PFSK-1 (cell line): ENCODE data around the gene DDTL. TPM values are rescaled to one million over a fixed set of nuclear protein-coding genes. Genes with fewer than 3 reads are reported as not detected.
"Not testable (repeated sequence)": the region's sequence is repeated elsewhere in the genome, so short reads cannot be mapped to it uniquely, and the experiment has no call there.

ENCODE experiments used
- FOXP2 ChIP-seq: optimal IDR thresholded peaks from 2 replicates; pipeline ENCODE3; 2011; ENCODE audit warnings: borderline replicate concordance, control low read depth, inconsistent platforms; ENCODE audit not compliant: insufficient read depth; ENCODE audit errors: extremely low read length, extremely low read depth
- POLR2AphosphoS5 ChIP-seq: IDR thresholded peaks from 2 replicates; pipeline ENCODE4 v1.6.1; 2012; ENCODE audit warnings: low read depth, mild to moderate bottlenecking, control low read depth, low read length, moderate library complexity
- SIN3A ChIP-seq: IDR thresholded peaks from 2 replicates; pipeline ENCODE4 v1.6.1; 2012; ENCODE audit warnings: mild to moderate bottlenecking, low read length, moderate library complexity, borderline replicate concordance; ENCODE audit not compliant: insufficient read depth
- TAF1 ChIP-seq: IDR thresholded peaks from 2 replicates; pipeline ENCODE4 v1.6.1; 2012; ENCODE audit warnings: low read length, control low read depth, borderline replicate concordance; ENCODE audit not compliant: insufficient read depth
- polyA plus RNA-seq: library from polyadenylated mRNA; unstranded; fragments of >200 nt; gene quantifications from one replicate; pipeline ENCODE4 v1.2.1, GENCODE V29; 2012; ENCODE audit warnings: low read depth, missing spikeins; ENCODE audit not compliant: insufficient read length
- TF ChIP-seq, protein P1 (sequence below), 2 experiments: IDR thresholded peaks; 2 replicates each; pipeline versions ENCODE4 v1.6.1 to v1.8.0; 2011 to 2012; ENCODE audit warnings: low read depth in 2 of 2, low read length in 2 of 2, control low read depth in 1 of 2, inconsistent platforms in 1 of 2, mild to moderate bottlenecking in 1 of 2, moderate library complexity in 1 of 2; ENCODE audit not compliant: insufficient read depth in 1 of 2

The DDTL gene
- polyA plus RNA-seq: 3.6 TPM

DNA sequence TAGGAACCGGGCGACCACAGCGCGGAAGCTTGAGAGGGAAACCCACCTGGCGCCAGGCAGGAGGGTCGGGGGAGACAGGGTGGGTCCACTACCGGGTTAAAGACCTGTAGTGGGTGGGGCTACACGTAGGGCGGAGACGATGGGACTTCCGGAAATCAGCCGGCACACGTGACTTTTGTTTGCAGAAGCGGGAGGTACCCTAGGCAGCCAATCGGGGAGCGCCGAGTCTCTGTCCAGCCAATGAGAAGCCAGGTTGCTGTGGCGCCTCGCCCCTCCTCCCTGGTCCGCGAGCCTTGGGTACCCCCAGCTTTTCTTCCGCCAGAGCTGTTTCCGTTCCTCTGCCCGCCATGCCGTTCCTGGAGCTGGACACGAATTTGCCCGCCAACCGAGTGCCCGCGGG, at the start of gene DDTL:
Gene DDTL, plus strand, starts transcription at position 321 of the 400 bp plus-strand sequence. Its CDS starts 27 bp downstream, at position 348.
- TF ChIP-seq FOXP2, TAF1: not testable (repeated sequence)
- TF ChIP-seq, protein P1, sequence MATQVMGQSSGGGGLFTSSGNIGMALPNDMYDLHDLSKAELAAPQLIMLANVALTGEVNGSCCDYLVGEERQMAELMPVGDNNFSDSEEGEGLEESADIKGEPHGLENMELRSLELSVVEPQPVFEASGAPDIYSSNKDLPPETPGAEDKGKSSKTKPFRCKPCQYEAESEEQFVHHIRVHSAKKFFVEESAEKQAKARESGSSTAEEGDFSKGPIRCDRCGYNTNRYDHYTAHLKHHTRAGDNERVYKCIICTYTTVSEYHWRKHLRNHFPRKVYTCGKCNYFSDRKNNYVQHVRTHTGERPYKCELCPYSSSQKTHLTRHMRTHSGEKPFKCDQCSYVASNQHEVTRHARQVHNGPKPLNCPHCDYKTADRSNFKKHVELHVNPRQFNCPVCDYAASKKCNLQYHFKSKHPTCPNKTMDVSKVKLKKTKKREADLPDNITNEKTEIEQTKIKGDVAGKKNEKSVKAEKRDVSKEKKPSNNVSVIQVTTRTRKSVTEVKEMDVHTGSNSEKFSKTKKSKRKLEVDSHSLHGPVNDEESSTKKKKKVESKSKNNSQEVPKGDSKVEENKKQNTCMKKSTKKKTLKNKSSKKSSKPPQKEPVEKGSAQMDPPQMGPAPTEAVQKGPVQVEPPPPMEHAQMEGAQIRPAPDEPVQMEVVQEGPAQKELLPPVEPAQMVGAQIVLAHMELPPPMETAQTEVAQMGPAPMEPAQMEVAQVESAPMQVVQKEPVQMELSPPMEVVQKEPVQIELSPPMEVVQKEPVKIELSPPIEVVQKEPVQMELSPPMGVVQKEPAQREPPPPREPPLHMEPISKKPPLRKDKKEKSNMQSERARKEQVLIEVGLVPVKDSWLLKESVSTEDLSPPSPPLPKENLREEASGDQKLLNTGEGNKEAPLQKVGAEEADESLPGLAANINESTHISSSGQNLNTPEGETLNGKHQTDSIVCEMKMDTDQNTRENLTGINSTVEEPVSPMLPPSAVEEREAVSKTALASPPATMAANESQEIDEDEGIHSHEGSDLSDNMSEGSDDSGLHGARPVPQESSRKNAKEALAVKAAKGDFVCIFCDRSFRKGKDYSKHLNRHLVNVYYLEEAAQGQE (IDR thresholded peaks at IDR 0.05; ENCODE audit: insufficient read depth in 1 of 2, low read depth in 2 of 2, low read length in 2 of 2): not testable (repeated sequence)

DNA sequence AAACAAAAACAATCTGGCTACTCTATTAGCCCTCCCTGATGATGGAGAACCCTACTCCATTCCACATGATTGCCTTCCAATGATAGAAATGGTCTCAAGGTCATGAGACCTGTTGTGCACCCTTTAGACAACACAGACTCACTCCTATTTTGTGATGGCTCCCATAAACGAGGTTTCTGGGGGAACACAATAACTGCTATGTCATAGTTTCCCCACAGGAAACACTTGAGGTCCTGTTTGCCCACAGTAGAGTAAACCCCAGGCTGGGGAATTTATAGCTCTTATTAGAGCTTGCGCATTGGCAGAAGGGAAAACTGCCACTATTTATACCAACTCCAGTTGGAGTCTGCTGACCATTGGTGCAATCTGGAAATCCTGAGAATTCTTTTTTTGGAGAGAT, 43.8 kb upstream of the DDTL start:
- TF ChIP-seq, protein P1 (IDR thresholded peaks at IDR 0.05; ENCODE audit: insufficient read depth in 1 of 2, low read depth in 2 of 2, low read length in 2 of 2): no peak
- TF ChIP-seq TAF1 (no peak), SIN3A (no peak), POLR2AphosphoS5 (no peak), FOXP2 (no peak)

DNA sequence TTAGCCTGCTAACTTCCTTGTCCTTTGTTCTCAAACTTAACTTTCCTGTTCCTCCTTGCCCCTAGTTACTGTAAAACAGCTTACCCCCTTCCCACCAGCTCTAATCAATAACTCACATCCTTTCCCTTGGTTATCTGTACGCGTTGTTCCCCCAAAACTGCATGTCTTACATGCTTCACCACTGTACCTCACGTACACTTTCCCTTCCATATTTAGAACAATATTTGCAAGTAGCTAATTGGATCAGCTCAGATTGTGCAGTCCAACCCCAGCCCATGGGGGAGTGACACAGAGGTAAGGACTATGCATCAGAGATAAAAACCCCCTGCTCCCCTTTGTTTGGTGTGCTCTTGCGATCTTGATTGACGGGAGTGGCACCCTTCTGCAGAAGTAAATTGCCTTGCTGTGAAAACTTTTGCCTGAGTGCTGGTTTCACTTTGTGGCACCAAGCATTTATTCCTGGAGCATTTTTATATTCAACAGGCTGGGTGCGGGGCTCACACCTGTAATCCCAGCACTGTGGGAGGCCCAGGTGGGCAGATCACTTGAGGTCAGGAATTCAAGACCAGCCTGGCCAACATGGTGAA, 41.6 kb upstream of the DDTL start:
- TF ChIP-seq FOXP2 (no peak), TAF1 (no peak), SIN3A (no peak)
- TF ChIP-seq, protein P1 (IDR thresholded peaks at IDR 0.05; ENCODE audit: insufficient read depth in 1 of 2, low read depth in 2 of 2, low read length in 2 of 2): no peak

DNA sequence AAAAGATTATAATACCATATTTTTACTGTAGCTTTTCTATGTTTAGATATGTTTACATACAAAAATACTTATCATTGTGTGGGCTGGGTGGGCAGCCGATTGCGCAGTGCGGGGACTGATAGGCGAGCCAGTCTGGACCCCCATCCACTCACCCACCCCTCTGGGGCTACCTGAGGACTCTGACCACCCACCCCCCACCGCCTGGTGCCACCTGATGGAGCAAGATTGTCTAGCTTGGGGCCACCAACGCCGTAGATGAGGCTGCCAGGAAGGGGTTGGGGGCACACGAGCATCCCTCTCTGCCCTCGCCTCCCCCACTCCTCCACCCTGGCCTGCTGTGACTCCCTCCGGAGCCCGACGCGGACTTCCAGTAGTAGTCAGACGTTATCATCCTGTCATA, 40.1 kb upstream of the DDTL start:
- TF ChIP-seq POLR2AphosphoS5: no peak
- no peak for TF ChIP-seq FOXP2
- TF ChIP-seq, protein P1 (IDR thresholded peaks at IDR 0.05; ENCODE audit: insufficient read depth in 1 of 2, low read depth in 2 of 2, low read length in 2 of 2): no peak
- TF ChIP-seq SIN3A: no peak
- TF ChIP-seq TAF1: no peak
